HG02610 (cell line): ENCODE data around the gene SGMS2.
A peak's percentile ranks its signal among the peaks of the same experiment; 100 is the strongest.
"Not testable (repeated sequence)": the region's sequence is repeated elsewhere in the genome, so short reads cannot be mapped to it uniquely, and the experiment has no call there.

Experiments used
- ATAC-seq: cut with Tn5 transposase; IDR thresholded peaks from one replicate; pipeline ENCODE4 v1.9.1; 2021; ENCODE audit warnings: mild to moderate bottlenecking, moderate library complexity; ENCODE audit not compliant: unreplicated experiment

Gene SGMS2

GRCh38 chr4:107906458-107907100 is 81.8 kb downstream of the SGMS2 start:
- no peak for ATAC-seq

DNA sequence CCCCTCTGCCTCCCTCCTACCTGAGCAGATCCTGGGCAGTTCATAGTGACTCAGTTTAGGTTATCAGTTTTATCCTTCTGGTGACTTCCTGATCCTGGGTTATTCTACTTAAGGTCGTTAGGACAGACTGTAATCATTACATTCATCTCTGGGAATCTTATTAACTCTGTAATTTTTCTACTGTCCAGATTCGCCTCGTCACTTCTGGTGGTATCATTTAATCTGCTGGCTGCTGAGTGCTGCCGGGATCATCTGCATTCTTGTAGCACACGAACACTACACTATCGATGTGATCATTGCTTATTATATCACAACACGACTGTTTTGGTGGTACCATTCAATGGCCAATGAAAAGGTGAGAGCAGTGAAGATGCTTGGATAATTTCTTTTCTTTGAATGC is 83.6 kb downstream of the SGMS2 start:
- no peak for ATAC-seq

DNA sequence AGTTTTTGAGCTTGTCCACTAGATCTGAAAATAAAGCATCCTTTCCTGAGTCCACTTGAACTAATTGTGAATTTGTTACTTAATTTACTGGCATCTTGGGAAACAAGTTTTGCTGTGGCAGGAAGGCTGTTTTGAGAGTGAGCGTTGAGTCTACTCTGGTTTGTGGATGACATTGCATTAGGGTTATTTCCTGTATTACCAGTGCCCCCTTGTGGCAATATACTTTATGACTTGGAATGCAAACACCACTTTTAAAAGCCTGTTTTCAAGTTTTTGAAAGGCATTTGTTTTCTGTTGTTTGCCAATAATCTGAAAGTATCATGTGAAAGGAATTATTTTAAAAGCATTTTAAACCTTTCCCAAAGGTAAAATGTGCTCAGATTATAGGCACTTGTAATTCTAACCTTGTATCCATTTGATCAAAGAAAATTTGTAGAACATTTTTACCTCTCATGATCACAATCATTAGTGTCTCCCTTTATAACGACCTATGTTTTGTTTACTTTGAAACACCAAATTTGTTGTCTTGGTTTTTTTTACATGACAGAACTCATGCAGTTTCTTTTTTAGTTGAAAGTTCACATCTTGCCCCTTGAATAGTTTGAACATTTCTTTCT is 88.7 kb downstream of the SGMS2 start:
- peak; percentile 84 for ATAC-seq

DNA sequence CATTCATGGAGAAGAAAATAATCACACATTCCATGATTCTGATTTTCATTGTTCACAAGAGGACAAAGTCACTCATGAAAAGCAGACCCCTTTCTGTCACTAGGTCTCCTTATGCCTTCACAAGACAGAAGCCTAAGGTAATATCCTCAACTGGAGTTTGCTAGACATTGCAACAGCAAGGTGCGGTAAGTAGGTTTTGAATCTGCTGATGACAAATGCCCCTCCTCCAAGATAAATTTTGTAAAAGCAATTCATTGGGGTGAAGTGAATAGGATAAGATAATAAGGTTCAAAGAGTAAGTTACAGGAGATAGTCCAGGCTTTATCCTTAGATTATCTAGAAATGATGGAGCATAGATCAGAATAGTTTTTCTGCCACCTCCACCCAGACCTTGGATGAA is 90.5 kb downstream of the SGMS2 start:
- no peak for ATAC-seq

GRCh38 chr4:107916623-107917022 is 91.9 kb downstream of the SGMS2 start:
- ATAC-seq, result no peak

DNA sequence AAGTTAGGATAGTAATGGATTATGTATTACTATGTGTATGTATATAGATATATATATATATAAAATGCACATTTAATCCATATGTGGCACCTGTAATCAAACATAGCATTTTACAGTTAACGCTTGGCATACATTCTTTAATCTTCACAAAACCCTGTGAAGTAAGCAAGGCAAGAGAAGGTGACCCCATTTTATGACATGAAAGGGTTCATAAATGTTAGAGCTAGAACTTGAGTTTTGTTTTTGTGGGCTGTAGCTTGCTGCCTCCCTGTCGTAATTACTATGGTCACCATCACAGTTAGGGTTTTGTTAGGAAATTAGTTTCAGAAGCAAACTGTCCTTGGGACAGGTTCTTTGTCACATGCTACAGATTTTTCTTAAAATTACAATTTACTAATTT is 92.8 kb downstream of the SGMS2 start:
- ATAC-seq, result no peak

- ATAC-seq, result no peak
Observed at GRCh38 chr4:107922486-107923473, 98.0 kb downstream of the SGMS2 start.

- not testable (repeated sequence) for ATAC-seq
Observed at GRCh38 chr4:107925713-107926112, 101.0 kb downstream of the SGMS2 start.

- ATAC-seq, result not testable (repeated sequence)
Observed at GRCh38 chr4:107926875-107927274, 102.1 kb downstream of the SGMS2 start.

DNA sequence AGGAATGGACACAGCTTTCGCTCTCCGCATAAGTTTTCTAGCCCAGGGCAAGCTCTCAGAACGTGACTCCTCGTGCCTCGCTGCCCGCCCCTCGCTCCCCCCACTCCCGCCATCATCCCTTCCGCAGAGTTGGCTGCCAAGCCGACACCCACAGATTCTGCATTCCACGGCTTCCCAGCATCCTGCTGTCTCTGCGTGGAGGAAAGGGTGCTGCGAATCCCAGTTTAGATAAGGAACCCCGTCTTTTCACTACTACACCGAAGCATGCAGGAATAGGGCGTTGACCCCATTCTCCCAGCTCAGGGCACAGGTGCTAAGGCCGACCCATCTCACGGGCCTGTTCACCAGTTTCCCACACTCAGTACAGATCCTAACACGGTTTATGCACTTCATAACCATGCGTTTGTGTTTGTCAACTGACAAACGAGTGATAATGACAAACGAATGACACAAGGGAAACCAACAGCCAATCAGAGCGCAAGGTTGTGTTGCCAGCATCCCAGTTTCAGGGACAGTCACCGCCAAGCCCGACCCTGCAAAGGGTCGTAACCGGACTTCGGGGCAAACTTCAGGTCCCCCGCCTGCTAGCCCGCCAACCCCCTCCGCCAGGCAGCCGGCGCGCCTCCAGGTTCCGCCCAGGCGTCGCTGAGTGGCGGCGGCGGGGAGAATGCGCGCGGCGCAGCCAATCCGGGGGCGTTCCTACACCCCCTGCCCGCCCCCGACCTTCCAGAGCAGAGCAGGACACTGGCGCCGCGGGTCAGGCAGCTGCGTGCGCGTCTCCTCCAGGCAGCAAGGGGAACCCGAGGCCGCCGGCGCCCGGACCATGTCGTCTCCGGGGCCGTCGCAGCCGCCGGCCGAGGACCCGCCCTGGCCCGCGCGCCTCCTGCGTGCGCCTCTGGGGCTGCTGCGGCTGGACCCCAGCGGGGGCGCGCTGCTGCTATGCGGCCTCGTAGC is 106.4 kb downstream of the SGMS2 start, which contains the start of gene CYP2U1:
Gene CYP2U1, plus strand, starts transcription at position 729 of the 954 bp plus-strand sequence. Its CDS starts 95 bp downstream, at position 824.
- peak; percentile 95 for ATAC-seq

DNA sequence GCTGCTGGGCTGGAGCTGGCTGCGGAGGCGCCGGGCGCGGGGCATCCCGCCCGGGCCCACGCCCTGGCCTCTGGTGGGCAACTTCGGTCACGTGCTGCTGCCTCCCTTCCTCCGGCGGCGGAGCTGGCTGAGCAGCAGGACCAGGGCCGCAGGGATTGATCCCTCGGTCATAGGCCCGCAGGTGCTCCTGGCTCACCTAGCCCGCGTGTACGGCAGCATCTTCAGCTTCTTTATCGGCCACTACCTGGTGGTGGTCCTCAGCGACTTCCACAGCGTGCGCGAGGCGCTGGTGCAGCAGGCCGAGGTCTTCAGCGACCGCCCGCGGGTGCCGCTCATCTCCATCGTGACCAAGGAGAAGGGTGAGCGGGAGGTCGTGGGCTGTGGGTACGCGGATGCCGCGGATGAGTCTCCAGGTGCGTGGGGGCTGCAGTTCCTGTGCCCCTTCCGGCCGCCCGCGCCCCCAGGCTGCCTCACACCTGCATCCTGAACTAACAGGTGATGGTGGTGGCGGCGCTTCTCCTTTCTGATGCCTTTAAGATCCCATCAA is 107.1 kb downstream of the SGMS2 start:
- ATAC-seq, result no peak

DNA sequence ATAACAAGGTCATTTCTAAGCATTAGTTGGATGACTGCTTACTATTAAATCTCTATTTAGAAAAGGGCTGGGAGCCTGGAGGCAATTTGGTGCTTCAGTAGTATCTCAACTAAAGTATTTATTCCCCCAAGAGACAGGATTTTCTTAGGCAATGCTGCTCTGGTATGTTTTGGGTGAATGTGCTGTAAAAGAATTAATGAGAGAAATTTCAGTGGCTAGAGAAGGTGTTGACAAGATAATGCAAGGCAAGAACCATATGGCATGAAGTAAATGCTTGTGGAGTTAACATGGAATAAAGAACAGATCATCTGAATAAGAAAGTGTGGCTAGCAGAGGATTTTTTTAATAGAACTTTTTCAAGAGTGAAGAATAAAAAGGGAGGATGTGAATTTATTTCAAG is 110.5 kb downstream of the SGMS2 start:
- ATAC-seq, result no peak

DNA sequence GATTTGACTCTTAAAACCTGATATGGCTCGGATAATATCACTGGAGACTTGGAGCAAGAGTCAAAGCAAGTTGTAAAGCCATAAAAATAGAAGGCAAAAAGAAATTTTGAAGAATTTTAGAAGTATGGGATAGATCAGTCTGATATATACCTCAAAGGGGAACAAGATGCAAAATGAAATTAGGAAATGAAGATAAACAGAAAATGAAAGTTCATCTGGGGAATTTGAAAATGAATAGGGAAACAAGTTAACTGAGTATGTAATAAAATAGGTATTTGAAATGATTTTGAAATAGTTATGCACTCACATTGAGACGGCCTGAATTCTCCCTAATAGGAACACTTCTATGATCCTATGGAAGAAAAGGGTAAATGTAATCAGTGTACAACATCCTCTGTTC is 112.3 kb downstream of the SGMS2 start:
- no peak for ATAC-seq

GRCh38 chr4:107939307-107939706 is 114.6 kb downstream of the SGMS2 start:
- ATAC-seq, result no peak

DNA sequence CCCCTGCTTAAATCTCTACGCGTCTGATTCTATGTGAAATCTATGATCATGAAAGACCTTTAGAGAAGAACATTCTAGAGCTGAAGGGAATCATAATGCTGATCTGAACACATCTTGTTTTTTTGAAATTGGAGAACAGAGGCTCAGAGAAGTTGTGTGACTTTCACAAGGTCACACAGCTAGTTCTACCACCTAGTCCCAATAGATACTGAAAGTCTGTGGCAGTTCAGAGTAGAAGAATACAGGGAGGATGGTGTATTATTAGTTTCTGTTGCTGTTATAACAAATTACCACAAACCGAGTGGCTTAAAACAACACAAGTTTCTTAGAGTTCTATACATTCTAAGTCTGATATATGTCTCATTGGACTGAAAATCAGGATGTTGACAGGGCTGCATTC is 121.1 kb downstream of the SGMS2 start:
- ATAC-seq, result no peak

DNA sequence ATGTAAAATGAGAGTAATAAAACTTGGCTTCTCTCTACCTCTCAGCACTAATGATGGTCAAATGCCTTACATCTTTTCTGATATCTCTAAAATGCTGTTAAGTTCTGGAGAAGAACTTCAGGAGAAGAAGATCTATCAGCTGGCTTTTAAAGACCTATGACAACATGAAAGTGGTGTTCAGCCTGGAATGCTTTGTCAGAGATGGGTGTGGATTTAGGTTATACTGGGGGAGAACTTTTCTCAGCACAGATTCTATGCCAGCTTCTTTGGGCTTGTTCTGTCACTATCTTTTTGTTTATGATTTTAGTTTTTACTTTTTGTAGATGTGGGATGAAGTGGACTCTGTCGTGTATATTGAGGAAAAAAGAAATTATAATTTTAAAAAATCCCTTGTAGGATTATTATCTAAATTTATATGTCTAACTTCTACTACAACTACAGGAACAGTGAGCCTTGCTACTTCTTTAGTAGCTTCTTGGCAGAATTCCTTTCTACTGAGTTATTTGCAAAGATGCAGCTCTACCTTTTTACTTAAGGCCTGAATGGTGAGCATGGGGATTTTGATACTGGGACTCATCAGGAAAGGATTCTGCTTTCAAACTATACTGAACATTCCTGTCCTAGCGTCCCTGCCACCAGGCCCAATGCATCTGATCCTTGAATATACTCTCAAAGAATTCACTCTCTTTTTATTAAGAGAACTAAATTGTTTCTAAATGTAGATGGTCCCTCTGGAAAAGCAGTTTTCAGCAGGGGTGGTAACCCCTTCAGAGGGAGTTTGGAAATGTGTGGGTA is 126.2 kb downstream of the SGMS2 start:
- no peak for ATAC-seq

GRCh38 chr4:107951551-107951950 is 126.8 kb downstream of the SGMS2 start:
- no peak for ATAC-seq

DNA sequence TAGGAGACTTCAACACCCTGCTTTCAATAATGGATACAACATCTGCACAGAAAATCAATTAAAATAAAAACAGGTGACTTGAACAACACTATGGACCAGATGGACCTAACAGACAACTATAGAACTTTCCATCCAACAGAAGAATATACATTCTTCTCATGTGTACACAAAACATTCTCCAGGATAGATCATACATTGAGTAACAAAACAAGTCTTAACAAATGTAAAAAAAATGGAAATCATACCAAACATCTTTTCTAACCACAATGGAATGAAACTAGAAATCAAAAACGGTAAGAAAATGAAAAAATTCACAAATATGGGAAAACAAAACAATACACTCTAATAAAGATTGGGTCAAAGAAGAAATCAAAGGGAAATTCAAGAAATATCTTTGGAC is 131.3 kb downstream of the SGMS2 start:
- no peak for ATAC-seq
